Right cardiac atrium (tissue), 5 donors: ENCODE measurements around the gene KRT85. TPM values are rescaled to one million over a fixed set of nuclear protein-coding genes. Genes with fewer than 3 reads are reported as not detected.

Source experiments
- ATAC-seq, 2 donors: fragments of 200-7000 bp; cut with Tn5 transposase; one replicate each; pipeline versions ENCODE4 v1.8.0 to v1.9.1; 2020; ENCODE audit warnings: moderate library complexity in 2 of 2, mild to moderate bottlenecking in 1 of 2
- DNase-seq, 3 donors: peaks; one replicate each; pipeline ENCODE4 v3.0.0-alpha.2; 2020
- H3K27ac ChIP-seq: one replicate; pipeline ENCODE4 v1.5.1; 2013; ENCODE audit warnings: mild to moderate bottlenecking, low read length, control low read depth, moderate library complexity
- H3K27me3 ChIP-seq: one replicate; pipeline ENCODE4 v1.6.1; 2013; ENCODE audit not compliant: control insufficient read depth, insufficient read depth
- H3K4me1 ChIP-seq: one replicate; pipeline ENCODE4 v1.6.1; 2013; ENCODE audit warnings: low read length; ENCODE audit not compliant: control insufficient read depth, insufficient read depth
- H3K4me3 ChIP-seq: one replicate; pipeline ENCODE4 v1.5.1; 2013; ENCODE audit warnings: low read length, control low read depth
- H3K9me3 ChIP-seq: one replicate; pipeline ENCODE4 v1.6.1; 2013; ENCODE audit warnings: low read length; ENCODE audit not compliant: control insufficient read depth
- WGBS: extraction: QIAGEN DNeasy Blood & Tissue Kit; methylation state at CpG from one replicate; pipeline ENCODE4 v1.1.7; 2013; 5-methylcytosine and 5-hydroxymethylcytosine counted together
- intact Hi-C, 4 donors: fragments of 100-400 bp; cut with DNase I; formaldehyde crosslinking; loops; one replicate each; pipeline versions ENCODE4 v1.11.0 to v1.14.0; 2022 to 2023
- polyA plus RNA-seq: library from polyadenylated mRNA; stranded (reverse); fragments of 200-250 nt; gene quantifications from one replicate; pipeline ENCODE4 v1.2.3, GENCODE V29; 2013
- total RNA-seq, 4 donors: library from RNA; stranded (reverse); fragmentation: NEBNext Ultra II Directional; extraction: Animal tissue kit (Norgen Biotek cat#: 25700); gene quantifications; one replicate each; pipeline ENCODE4 v1.2.1, GENCODE V29; 2021
- donor health status: healthy with polysubstance abuse.
- donor health status: DM: no; HTN: yes; CAD: no.
- donor health status: DM: no; HTN: no; CAD: no.
- donor health status: DM: no; HTN: yes; CAD: no; lungs with severe emphysema.
- donor health status: DM: yes; HTN: yes; CAD: no.

KRT85 gene
- total and polyA plus RNA-seq, 5 donors: not detected

DNA sequence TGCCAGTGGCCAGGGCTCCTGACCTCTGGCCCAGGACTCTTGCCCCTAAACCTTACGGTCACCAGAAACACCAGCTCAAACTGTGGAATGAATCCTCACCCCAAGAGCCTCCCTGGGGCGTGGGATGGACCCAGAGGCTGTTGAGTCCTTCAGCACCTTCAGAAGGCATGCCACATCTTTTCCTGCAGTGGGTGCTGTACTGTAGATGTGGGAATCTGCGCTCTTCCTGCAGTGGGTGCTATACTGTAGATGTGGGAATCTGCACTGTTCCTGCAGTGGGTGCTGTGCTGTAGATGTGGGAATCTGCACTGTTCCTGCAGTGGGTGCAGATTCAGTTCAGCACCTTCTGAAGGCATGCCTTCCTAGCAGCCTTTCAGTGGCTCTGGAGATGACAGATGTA, 37.7 kb upstream of the KRT85 start:
- Histone ChIP-seq H3K27me3 (no peaks in the 10 kb centered on the region), H3K27ac (no peak overlapping the region), H3K4me1 (no peaks in the 10 kb centered on the region), H3K9me3 (no peaks in the 10 kb centered on the region), H3K4me3 (no peak overlapping the region)
- DNase-seq: peak in 1 of 3 donors; percentile 20
- intact Hi-C loops: no loop called here
- no peak for ATAC-seq
- WGBS: 87% methylated on average over 3 of the region's 3 CpGs

DNA sequence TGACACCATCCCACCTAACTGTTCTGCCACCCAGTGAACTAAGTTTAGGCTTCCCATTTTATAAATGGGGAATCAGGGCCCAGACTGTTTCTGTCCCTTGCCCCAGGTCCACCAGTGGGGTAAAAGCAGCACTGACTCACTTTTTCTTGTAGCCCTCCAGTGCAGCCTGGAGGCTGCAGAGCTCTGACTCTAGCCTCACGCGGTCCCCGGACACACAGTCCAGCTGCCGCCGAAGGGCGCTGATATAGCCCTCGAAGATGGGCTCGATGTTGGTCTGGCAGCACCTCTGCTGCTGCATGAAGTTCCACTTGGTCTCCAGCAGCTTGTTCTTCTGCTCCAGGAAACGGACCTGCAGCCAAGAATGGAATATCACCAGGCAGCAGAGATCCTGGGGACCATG, 36.3 kb upstream of the KRT85 start:
- H3K4me1 ChIP-seq: no peaks in the 10 kb centered on the region
- no peaks in the 10 kb centered on the region for H3K27me3 ChIP-seq
- peak in 1 of 3 donors; percentile 44 for DNase-seq
- ATAC-seq: no peak
- no peak overlapping the region for H3K4me3 ChIP-seq
- WGBS: 88% methylated on average over 9 of the region's 9 CpGs
- H3K27ac ChIP-seq: no peak overlapping the region
- H3K9me3 ChIP-seq: no peaks in the 10 kb centered on the region
- intact Hi-C loops: no loop called here

DNA sequence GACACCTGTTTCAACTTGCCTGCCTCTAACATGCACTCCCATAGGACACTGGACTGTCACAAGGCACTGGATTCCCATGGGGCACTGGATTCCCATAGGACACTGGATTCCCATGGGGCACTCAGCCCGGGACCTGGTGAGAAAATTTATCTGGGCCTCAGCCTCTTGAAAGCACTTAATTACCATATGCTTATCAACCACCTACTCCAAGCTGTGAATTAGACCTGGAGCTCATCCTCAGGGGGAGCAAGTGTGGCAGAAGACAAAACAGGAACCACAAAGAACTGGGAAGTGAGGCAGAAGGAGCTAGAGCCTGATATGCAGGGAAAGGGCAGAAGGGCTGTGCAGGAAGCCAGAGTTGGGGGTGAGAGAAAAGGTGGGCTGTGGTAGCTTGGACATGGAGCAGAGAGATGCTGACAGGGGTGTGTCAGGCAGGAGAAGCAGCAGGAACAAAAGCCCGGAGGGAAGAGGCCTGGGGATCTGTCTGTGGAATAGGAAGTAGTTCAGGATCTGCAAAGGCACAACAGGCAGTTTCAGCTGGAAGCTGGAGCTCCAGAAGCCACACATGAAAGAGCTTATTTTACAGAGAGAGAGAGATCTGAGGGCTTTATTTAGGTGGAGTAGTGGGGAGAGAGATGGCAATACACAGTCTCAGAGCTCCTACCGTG, 35.7 kb upstream of the KRT85 start:
- intact Hi-C loops: no loop called here

DNA sequence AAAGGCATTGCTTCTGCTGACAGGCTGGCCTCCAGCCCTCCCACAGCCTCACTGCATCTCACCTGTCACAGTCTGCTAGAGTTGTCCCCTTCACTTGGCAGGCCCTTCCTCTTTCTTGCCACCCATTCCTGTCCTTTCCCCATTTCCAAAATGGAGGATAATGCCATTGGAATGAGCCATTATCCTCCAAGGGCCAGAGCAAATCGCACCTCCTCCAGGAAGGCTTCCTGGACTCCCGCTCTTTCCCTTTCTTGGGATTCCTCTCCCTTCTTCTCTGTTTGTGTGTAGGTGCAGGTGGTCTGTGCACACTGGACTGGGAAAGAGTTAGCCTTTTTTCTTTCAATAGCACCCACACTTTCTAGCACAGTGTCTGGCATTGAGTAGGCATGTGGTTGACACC, 35.1 kb upstream of the KRT85 start:
- WGBS: 97% methylated on average over 2 of the region's 2 CpGs
- no peaks in the 10 kb centered on the region for H3K4me1 ChIP-seq
- no peak for ATAC-seq
- H3K4me3 ChIP-seq: no peak overlapping the region
- H3K9me3 ChIP-seq: no peaks in the 10 kb centered on the region
- no peak for DNase-seq
- H3K27ac ChIP-seq: no peak overlapping the region
- no peaks in the 10 kb centered on the region for H3K27me3 ChIP-seq
- intact Hi-C loops: no loop called here

More for the DNA sequence above, 35.7 kb upstream of the KRT85 start:
- no peak overlapping the region for H3K27ac ChIP-seq
- 45% methylated on average over 3 of the region's 3 CpGs for WGBS
- DNase-seq (no peak), ATAC-seq (no peak)
- no peaks in the 10 kb centered on the region for H3K9me3 ChIP-seq
- no peaks in the 10 kb centered on the region for H3K4me1 ChIP-seq
- H3K27me3 ChIP-seq: no peaks in the 10 kb centered on the region
- H3K4me3 ChIP-seq: no peak overlapping the region

GRCh38 chr12:52401926-52402325, 34.6 kb upstream of the KRT85 start:
- ATAC-seq (no peak), DNase-seq (no peak)
- H3K27ac ChIP-seq: no peak overlapping the region
- no peaks in the 10 kb centered on the region for H3K4me1 ChIP-seq
- no peak overlapping the region for H3K4me3 ChIP-seq
- no peaks in the 10 kb centered on the region for H3K9me3 ChIP-seq
- H3K27me3 ChIP-seq: no peaks in the 10 kb centered on the region
- 80% methylated on average over 4 of the region's 4 CpGs for WGBS
- intact Hi-C loops: no loop called here

DNA sequence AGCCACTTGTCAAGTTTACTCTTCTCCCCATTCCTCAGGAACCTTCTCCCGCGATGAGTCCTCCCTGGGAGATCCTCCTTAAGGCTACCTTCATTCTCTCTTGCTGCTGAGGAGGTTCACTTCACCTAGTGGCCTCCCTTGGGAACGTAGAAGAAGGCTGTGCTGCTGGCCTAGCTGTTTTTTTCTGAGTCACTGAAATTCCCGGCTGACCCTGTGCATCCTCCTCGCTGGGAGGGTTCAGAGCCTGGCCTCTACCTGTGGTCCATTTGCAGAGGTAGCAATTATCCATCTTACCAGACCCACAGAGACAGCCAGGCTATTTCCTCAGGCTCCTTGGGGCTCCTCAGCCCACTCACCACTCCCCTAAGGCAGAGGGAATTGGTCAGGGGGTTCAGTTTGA, 34.2 kb upstream of the KRT85 start:
- no peak overlapping the region for H3K27ac ChIP-seq
- H3K9me3 ChIP-seq: no peaks in the 10 kb centered on the region
- ATAC-seq: no peak
- intact Hi-C loops: no loop called here
- H3K4me1 ChIP-seq: no peaks in the 10 kb centered on the region
- no peak overlapping the region for H3K4me3 ChIP-seq
- DNase-seq: no peak
- WGBS: 89% methylated on average over 5 of the region's 5 CpGs
- no peaks in the 10 kb centered on the region for H3K27me3 ChIP-seq

- WGBS: 89% methylated on average over 9 of the region's 9 CpGs
- intact Hi-C loops: no loop called here
Measured at GRCh38 chr12:52400906-52401305, 33.6 kb upstream of the KRT85 start.

DNA sequence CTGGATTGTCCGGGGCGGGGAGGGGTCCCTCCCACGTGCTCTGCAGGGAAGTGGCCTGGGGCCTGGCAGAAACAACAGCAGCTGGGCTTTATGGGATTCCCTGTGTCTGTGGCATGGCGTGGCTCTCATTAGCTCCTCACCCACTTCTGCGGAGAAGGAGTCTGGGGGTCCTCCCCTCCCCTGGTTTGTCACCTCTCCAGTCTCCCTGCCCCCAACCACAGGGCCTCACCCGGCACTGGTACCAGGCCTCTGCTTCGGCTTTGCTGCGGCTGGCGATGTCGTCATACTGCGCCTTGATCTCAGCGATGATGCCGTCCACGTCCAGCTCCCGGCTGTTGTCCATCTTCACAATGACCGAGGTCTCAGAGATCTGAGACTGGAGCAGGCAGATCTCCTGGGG, 32.5 kb upstream of the KRT85 start:
- DNase-seq (peak in 1 of 3 donors; percentile 33), ATAC-seq (no peak)
- intact Hi-C loops: no loop called here
- H3K4me3 ChIP-seq: no peak overlapping the region
- WGBS: 94% methylated on average over 16 of the region's 16 CpGs
- no peaks in the 10 kb centered on the region for H3K4me1 ChIP-seq
- H3K9me3 ChIP-seq: no peaks in the 10 kb centered on the region
- H3K27me3 ChIP-seq: no peaks in the 10 kb centered on the region
- no peak overlapping the region for H3K27ac ChIP-seq

More at GRCh38 chr12:52400906-52401305, 33.6 kb upstream of the KRT85 start:
- no peaks in the 10 kb centered on the region for H3K4me1 ChIP-seq
- H3K27ac ChIP-seq: no peak overlapping the region
- no peaks in the 10 kb centered on the region for H3K27me3 ChIP-seq
- ATAC-seq: no peak
- H3K9me3 ChIP-seq: no peaks in the 10 kb centered on the region
- no peak for DNase-seq
- no peak overlapping the region for H3K4me3 ChIP-seq

DNA sequence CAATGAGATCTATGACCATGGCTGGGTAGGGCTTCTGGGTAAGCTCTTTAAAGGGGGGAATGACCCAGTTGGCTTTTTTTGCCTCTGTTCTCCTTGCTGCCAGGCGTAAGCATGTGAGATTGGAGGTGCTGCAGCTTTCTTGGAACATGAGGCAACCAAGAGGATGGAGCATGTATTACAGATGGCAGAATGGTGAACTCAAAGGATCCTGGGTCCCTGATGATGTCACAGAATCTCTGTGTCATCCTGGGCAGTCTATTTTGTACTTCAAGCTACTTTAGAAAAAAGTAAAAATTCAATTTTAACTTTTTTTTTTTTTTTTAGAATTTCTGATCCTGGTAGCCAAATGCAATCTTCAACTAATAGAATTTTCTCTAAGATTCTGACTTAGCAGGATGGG, 30.9 kb upstream of the KRT85 start:
- WGBS: 88% methylated on average over 1 of the region's 1 CpG
- H3K27ac ChIP-seq: no peak overlapping the region
- intact Hi-C loops: no loop called here
- DNase-seq (no peak), ATAC-seq (no peak)
- no peak overlapping the region for H3K4me3 ChIP-seq
- no peaks in the 10 kb centered on the region for H3K4me1 ChIP-seq
- no peaks in the 10 kb centered on the region for H3K27me3 ChIP-seq
- H3K9me3 ChIP-seq: no peaks in the 10 kb centered on the region

GRCh38 chr12:52396656-52397055, 29.4 kb upstream of the KRT85 start:
- Histone ChIP-seq H3K4me3 (no peak overlapping the region), H3K27me3 (no peaks in the 10 kb centered on the region), H3K4me1 (no peaks in the 10 kb centered on the region), H3K9me3 (no peaks in the 10 kb centered on the region), H3K27ac (no peak overlapping the region)
- DNase-seq (no peak), ATAC-seq (no peak)
- intact Hi-C loops: no loop called here
- 83% methylated on average over 8 of the region's 8 CpGs for WGBS

GRCh38 chr12:52395761-52396434, 28.6 kb upstream of the KRT85 start:
- intact Hi-C loops: no loop called here
- no peaks in the 10 kb centered on the region for H3K9me3 ChIP-seq
- no peaks in the 10 kb centered on the region for H3K27me3 ChIP-seq
- no peak overlapping the region for H3K27ac ChIP-seq
- 68% methylated on average over 20 of the region's 20 CpGs for WGBS
- DNase-seq (peak in 1 of 3 donors; percentile 50), ATAC-seq (no peak)
- H3K4me3 ChIP-seq: no peak overlapping the region
- H3K4me1 ChIP-seq: no peaks in the 10 kb centered on the region
